ENCODE data around the gene TSG101.

Gene TSG101

GRCh38 chr11:18479063-18479462 is 47.7 kb downstream of the TSG101 start:
- Histone ChIP-seq H2AFZ (ENCODE audit: low read length) (no peak overlapping the region), H3K79me1 (ENCODE audit: low read depth, low read length) (no peaks in the 10 kb centered on the region), H3K4ac (ENCODE audit: low read length) (no peak overlapping the region), H3K27me3 (ENCODE audit: control insufficient read depth in 3 of 3, insufficient read depth in 3 of 3, low read depth in 1 of 3, low read length in 3 of 3) (no peaks in the 10 kb centered on the region), H3K4me3 (ENCODE audit: low read length in 2 of 2) (no peak overlapping the region), H2BK15ac (ENCODE audit: low read length) (no peak overlapping the region), H3K9ac (ENCODE audit: low read depth, low read length, poor library complexity) (no peak overlapping the region), H2AK5ac (ENCODE audit: low read depth, low read length) (no peak overlapping the region), H3K4me2 (ENCODE audit: insufficient read depth, low read length, poor library complexity, severe bottlenecking) (no peak overlapping the region), H4K91ac (ENCODE audit: low read depth, low read length, poor library complexity) (no peak overlapping the region), H3K14ac (ENCODE audit: low read length) (no peak overlapping the region), H3K9me3 (replicated peaks in 1 of 2; ENCODE audit: control insufficient read depth in 2 of 2, insufficient read depth in 1 of 2, low read depth in 1 of 2, low read length in 2 of 2) (no peaks in the 10 kb centered on the region), H3K36me3 (replicated peaks in 1 of 2; ENCODE audit: control insufficient read depth in 2 of 2, insufficient read depth in 2 of 2, low read length in 2 of 2) (peaks cover 27 to 95% of the 10 kb centered on the region in 2 donors), H2BK12ac (ENCODE audit: low read length) (no peak overlapping the region), H3K18ac (ENCODE audit: low read length) (no peak overlapping the region), H2BK120ac (ENCODE audit: low read depth, low read length) (no peak overlapping the region), H4K8ac (ENCODE audit: low read depth, low read length) (no peak overlapping the region), H3K23ac (ENCODE audit: low read depth, low read length, poor library complexity) (no peak overlapping the region), H3K27ac (replicated peaks; ENCODE audit: low read length) (no peak overlapping the region), H2BK5ac (ENCODE audit: low read length) (no peak overlapping the region), H3K4me1 (ENCODE audit: control insufficient read depth in 2 of 2, insufficient read depth in 1 of 2, low read depth in 1 of 2, low read length in 2 of 2) (no peaks in the 10 kb centered on the region)
- DNase-seq (ENCODE audit: low spot score) = no peak
- no CpG with 5 or more reads among the region's 4 CpGs for WGBS, 2 donors (ENCODE audit: extremely low coverage in 2 of 2, insufficient read length in 2 of 2, insufficient replicate concordance in 1 of 2)

DNA sequence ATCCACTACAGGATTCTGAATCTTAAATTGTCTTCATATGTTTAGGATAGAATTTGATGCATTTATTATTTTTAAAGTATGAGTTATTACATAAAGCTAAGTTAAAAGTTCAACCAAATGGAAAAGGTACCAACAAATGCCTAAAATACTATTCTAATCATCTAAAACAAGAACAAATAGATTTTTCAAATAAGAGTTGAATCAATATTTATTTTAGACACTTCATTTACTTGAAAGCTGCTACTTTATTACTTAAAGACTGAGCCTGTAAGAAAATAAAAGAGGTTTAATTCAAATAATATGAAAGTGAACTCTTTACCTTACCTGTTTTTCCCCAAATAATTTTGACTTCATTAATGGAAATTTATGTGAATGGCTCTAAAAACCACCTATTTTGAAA is 54.2 kb downstream of the TSG101 start:
- Histone ChIP-seq H3K4me1 (ENCODE audit: control insufficient read depth in 2 of 2, insufficient read depth in 1 of 2, low read depth in 1 of 2, low read length in 2 of 2) (no peaks in the 10 kb centered on the region), H3K23ac (ENCODE audit: low read depth, low read length, poor library complexity) (no peak overlapping the region), H3K14ac (ENCODE audit: low read length) (no peak overlapping the region), H3K4me2 (ENCODE audit: insufficient read depth, low read length, poor library complexity, severe bottlenecking) (no peak overlapping the region), H2BK120ac (ENCODE audit: low read depth, low read length) (no peak overlapping the region), H3K36me3 (replicated peaks in 1 of 2; ENCODE audit: control insufficient read depth in 2 of 2, insufficient read depth in 2 of 2, low read length in 2 of 2) (peaks cover 7 to 35% of the 10 kb centered on the region in 2 donors), H3K4me3 (ENCODE audit: low read length in 2 of 2) (no peak overlapping the region), H2AFZ (ENCODE audit: low read length) (no peak overlapping the region), H2BK15ac (ENCODE audit: low read length) (no peak overlapping the region), H3K18ac (ENCODE audit: low read length) (no peak overlapping the region), H3K9ac (ENCODE audit: low read depth, low read length, poor library complexity) (no peak overlapping the region), H4K91ac (ENCODE audit: low read depth, low read length, poor library complexity) (no peak overlapping the region), H3K4ac (ENCODE audit: low read length) (no peak overlapping the region), H3K27ac (replicated peaks; ENCODE audit: low read length) (no peak overlapping the region), H2AK5ac (ENCODE audit: low read depth, low read length) (no peak overlapping the region), H3K79me1 (ENCODE audit: low read depth, low read length) (no peaks in the 10 kb centered on the region), H2BK5ac (ENCODE audit: low read length) (no peak overlapping the region), H2BK12ac (ENCODE audit: low read length) (no peak overlapping the region), H4K8ac (ENCODE audit: low read depth, low read length) (no peak overlapping the region), H3K27me3 (ENCODE audit: control insufficient read depth in 3 of 3, insufficient read depth in 3 of 3, low read depth in 1 of 3, low read length in 3 of 3) (no peaks in the 10 kb centered on the region), H3K9me3 (replicated peaks in 1 of 2; ENCODE audit: control insufficient read depth in 2 of 2, insufficient read depth in 1 of 2, low read depth in 1 of 2, low read length in 2 of 2) (no peaks in the 10 kb centered on the region)
- DNase-seq (ENCODE audit: low spot score) = no peak

GRCh38 chr11:18471995-18472394 is 54.7 kb downstream of the TSG101 start:
- H2AK5ac ChIP-seq (ENCODE audit: low read depth, low read length) = no peak overlapping the region
- no peak overlapping the region for H3K4ac ChIP-seq (ENCODE audit: low read length)
- no CpG with 5 or more reads among the region's 3 CpGs for WGBS, 2 donors (ENCODE audit: extremely low coverage in 2 of 2, insufficient read length in 2 of 2, insufficient replicate concordance in 1 of 2)
- no peak overlapping the region for H2BK15ac ChIP-seq (ENCODE audit: low read length)
- no peaks in the 10 kb centered on the region for H3K4me1 ChIP-seq (ENCODE audit: control insufficient read depth in 2 of 2, insufficient read depth in 1 of 2, low read depth in 1 of 2, low read length in 2 of 2)
- H3K9ac ChIP-seq (ENCODE audit: low read depth, low read length, poor library complexity) = no peak overlapping the region
- H3K36me3 ChIP-seq (replicated peaks in 1 of 2; ENCODE audit: control insufficient read depth in 2 of 2, insufficient read depth in 2 of 2, low read length in 2 of 2) = peaks cover 7 to 29% of the 10 kb centered on the region in 2 donors
- H4K8ac ChIP-seq (ENCODE audit: low read depth, low read length) = no peak overlapping the region
- no peak overlapping the region for H3K4me3 ChIP-seq (ENCODE audit: low read length in 2 of 2)
- H2BK5ac ChIP-seq (ENCODE audit: low read length) = no peak overlapping the region
- no peak overlapping the region for H3K4me2 ChIP-seq (ENCODE audit: insufficient read depth, low read length, poor library complexity, severe bottlenecking)
- no peaks in the 10 kb centered on the region for H3K79me1 ChIP-seq (ENCODE audit: low read depth, low read length)
- no peak overlapping the region for H3K18ac ChIP-seq (ENCODE audit: low read length)
- H3K27me3 ChIP-seq (ENCODE audit: control insufficient read depth in 3 of 3, insufficient read depth in 3 of 3, low read depth in 1 of 3, low read length in 3 of 3) = no peaks in the 10 kb centered on the region
- H3K9me3 ChIP-seq (replicated peaks in 1 of 2; ENCODE audit: control insufficient read depth in 2 of 2, insufficient read depth in 1 of 2, low read depth in 1 of 2, low read length in 2 of 2) = no peaks in the 10 kb centered on the region
- H2AFZ ChIP-seq (ENCODE audit: low read length) = no peak overlapping the region
- H3K23ac ChIP-seq (ENCODE audit: low read depth, low read length, poor library complexity) = no peak overlapping the region
- no peak overlapping the region for H3K27ac ChIP-seq (replicated peaks; ENCODE audit: low read length)
- no peak overlapping the region for H4K91ac ChIP-seq (ENCODE audit: low read depth, low read length, poor library complexity)
- no peak overlapping the region for H2BK120ac ChIP-seq (ENCODE audit: low read depth, low read length)
- H2BK12ac ChIP-seq (ENCODE audit: low read length) = no peak overlapping the region
- H3K14ac ChIP-seq (ENCODE audit: low read length) = no peak overlapping the region
- no peak for DNase-seq (ENCODE audit: low spot score)

- Histone ChIP-seq H3K36me3 (replicated peaks in 1 of 2; ENCODE audit: control insufficient read depth in 2 of 2, insufficient read depth in 2 of 2, low read length in 2 of 2) (peaks cover 3 to 4% of the 10 kb centered on the region in 2 donors), H3K14ac (ENCODE audit: low read length) (no peak overlapping the region), H3K4me1 (ENCODE audit: control insufficient read depth in 2 of 2, insufficient read depth in 1 of 2, low read depth in 1 of 2, low read length in 2 of 2) (no peaks in the 10 kb centered on the region), H3K4ac (ENCODE audit: low read length) (no peak overlapping the region), H3K27ac (replicated peaks; ENCODE audit: low read length) (no peak overlapping the region), H3K4me2 (ENCODE audit: insufficient read depth, low read length, poor library complexity, severe bottlenecking) (no peak overlapping the region), H2BK12ac (ENCODE audit: low read length) (no peak overlapping the region), H2AFZ (ENCODE audit: low read length) (no peak overlapping the region), H2BK120ac (ENCODE audit: low read depth, low read length) (no peak overlapping the region), H2BK5ac (ENCODE audit: low read length) (no peak overlapping the region), H4K8ac (ENCODE audit: low read depth, low read length) (no peak overlapping the region), H3K4me3 (ENCODE audit: low read length in 2 of 2) (no peak overlapping the region), H3K27me3 (ENCODE audit: control insufficient read depth in 3 of 3, insufficient read depth in 3 of 3, low read depth in 1 of 3, low read length in 3 of 3) (no peaks in the 10 kb centered on the region), H3K9ac (ENCODE audit: low read depth, low read length, poor library complexity) (no peak overlapping the region), H4K91ac (ENCODE audit: low read depth, low read length, poor library complexity) (no peak overlapping the region), H3K23ac (ENCODE audit: low read depth, low read length, poor library complexity) (no peak overlapping the region), H3K18ac (ENCODE audit: low read length) (no peak overlapping the region), H2AK5ac (ENCODE audit: low read depth, low read length) (no peak overlapping the region), H3K79me1 (ENCODE audit: low read depth, low read length) (no peaks in the 10 kb centered on the region), H3K9me3 (replicated peaks in 1 of 2; ENCODE audit: control insufficient read depth in 2 of 2, insufficient read depth in 1 of 2, low read depth in 1 of 2, low read length in 2 of 2) (no peaks in the 10 kb centered on the region), H2BK15ac (ENCODE audit: low read length) (no peak overlapping the region)
- WGBS, 2 donors (ENCODE audit: extremely low coverage in 2 of 2, insufficient read length in 2 of 2, insufficient replicate concordance in 1 of 2) = no CpG with 5 or more reads among the region's 7 CpGs
- DNase-seq (ENCODE audit: low spot score) = no peak
Measured at GRCh38 chr11:18468961-18469360, 57.8 kb downstream of the TSG101 start.
